Measurements from ENCODE around the gene BTNL2.

DNA sequence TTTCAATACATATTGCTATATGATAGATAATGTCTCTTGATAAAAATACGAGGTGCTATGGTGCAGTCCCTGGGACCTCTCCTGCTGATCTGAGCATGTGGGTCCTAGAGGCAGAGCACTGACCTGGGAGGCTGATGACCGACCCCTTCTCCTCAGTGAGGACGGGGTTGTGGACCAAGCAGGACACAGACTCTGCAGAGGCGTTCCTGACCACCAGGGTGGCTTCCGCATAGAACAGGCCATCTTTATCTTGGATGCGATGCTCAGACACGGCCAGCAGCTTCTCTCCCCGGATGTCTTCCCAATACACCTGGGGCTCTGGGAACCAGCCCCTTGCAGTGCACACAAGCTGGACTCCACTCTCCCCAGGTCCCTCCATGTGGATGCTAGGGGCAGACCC is 4.2 kb downstream of the BTNL2 start:
- TF ChIP-seq, protein P1, sequence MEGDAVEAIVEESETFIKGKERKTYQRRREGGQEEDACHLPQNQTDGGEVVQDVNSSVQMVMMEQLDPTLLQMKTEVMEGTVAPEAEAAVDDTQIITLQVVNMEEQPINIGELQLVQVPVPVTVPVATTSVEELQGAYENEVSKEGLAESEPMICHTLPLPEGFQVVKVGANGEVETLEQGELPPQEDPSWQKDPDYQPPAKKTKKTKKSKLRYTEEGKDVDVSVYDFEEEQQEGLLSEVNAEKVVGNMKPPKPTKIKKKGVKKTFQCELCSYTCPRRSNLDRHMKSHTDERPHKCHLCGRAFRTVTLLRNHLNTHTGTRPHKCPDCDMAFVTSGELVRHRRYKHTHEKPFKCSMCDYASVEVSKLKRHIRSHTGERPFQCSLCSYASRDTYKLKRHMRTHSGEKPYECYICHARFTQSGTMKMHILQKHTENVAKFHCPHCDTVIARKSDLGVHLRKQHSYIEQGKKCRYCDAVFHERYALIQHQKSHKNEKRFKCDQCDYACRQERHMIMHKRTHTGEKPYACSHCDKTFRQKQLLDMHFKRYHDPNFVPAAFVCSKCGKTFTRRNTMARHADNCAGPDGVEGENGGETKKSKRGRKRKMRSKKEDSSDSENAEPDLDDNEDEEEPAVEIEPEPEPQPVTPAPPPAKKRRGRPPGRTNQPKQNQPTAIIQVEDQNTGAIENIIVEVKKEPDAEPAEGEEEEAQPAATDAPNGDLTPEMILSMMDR (IDR thresholded peaks at IDR 0.05) = no peak
- no peak for TF ChIP-seq POLR2A (IDR thresholded peaks at IDR 0.05)
